HEK293T (cell line): ENCODE results near the gene UBE2QL1.

ENCODE experiments used
- CTCF ChIA-PET: fragments of 350-600 bp; formaldehyde crosslinking; extraction: SDS; loops from one replicate; lab custom pipeline; 2021; ENCODE audit warnings: antibody characterized with exemption, inconsistent platforms; lab: Yijun Ruan, JAX
- POLR2A ChIA-PET: fragments of 350-600 bp; formaldehyde crosslinking; extraction: SDS; loops from one replicate; lab custom pipeline; 2020; ENCODE audit warnings: antibody characterized with exemption, inconsistent platforms; lab: Yijun Ruan, JAX
- DNase-seq: peaks from one replicate; pipeline ENCODE4 v3.0.0; 2012; ENCODE audit warnings: mixed read lengths; ENCODE audit errors: extremely low spot score
- ARNT ChIP-seq: fragments of 450-650 bp; IDR thresholded peaks from 2 replicates; pipeline ENCODE4 v1.6.1; 2017; ENCODE audit warnings: mild to moderate bottlenecking
- BHLHE40 ChIP-seq: fragments of 450-650 bp; IDR thresholded peaks from 2 replicates; pipeline ENCODE4 v1.6.1; 2016; ENCODE audit warnings: mild to moderate bottlenecking, moderate library complexity, borderline replicate concordance
- CTBP1 ChIP-seq: fragments of 450-650 bp; IDR thresholded peaks from 2 replicates; pipeline ENCODE4 v1.6.1; 2016; ENCODE audit warnings: borderline replicate concordance
- ELF4 ChIP-seq: fragments of 450-650 bp; IDR thresholded peaks from 2 replicates; pipeline ENCODE4 v1.6.1; 2017; ENCODE audit warnings: antibody characterized with exemption
- FOXA1 ChIP-seq: fragments of 450-650 bp; IDR thresholded peaks from 2 replicates; pipeline ENCODE4 v1.6.1; 2016; ENCODE audit warnings: mild to moderate bottlenecking
- FOXK2 ChIP-seq: fragments of 450-650 bp; IDR thresholded peaks from 2 replicates; pipeline ENCODE4 v1.6.1; 2016; ENCODE audit warnings: mild to moderate bottlenecking
- FOXM1 ChIP-seq: fragments of 450-650 bp; IDR thresholded peaks from 2 replicates; pipeline ENCODE4 v1.6.1; 2017; ENCODE audit warnings: mild to moderate bottlenecking, borderline replicate concordance
- HDGF ChIP-seq: fragments of 450-650 bp; IDR thresholded peaks from 2 replicates; pipeline ENCODE4 v1.6.1; 2017; ENCODE audit warnings: antibody characterized with exemption, borderline replicate concordance
- L3MBTL2 ChIP-seq: fragments of 450-650 bp; conservative IDR thresholded peaks from 2 replicates; pipeline ENCODE4 v1.6.1; 2016; ENCODE audit warnings: mild to moderate bottlenecking
- LEF1 ChIP-seq: fragments of 450-650 bp; IDR thresholded peaks from 2 replicates; pipeline ENCODE4 v1.6.1; 2017; ENCODE audit warnings: mild to moderate bottlenecking, borderline replicate concordance
- NFRKB ChIP-seq: fragments of 450-650 bp; IDR thresholded peaks from 2 replicates; pipeline ENCODE4 v1.6.1; 2016; ENCODE audit warnings: mild to moderate bottlenecking, moderate library complexity
- PKNOX1 ChIP-seq: fragments of 450-650 bp; IDR thresholded peaks from 2 replicates; pipeline ENCODE4 v1.6.1; 2016
- SP1 ChIP-seq: fragments of 450-650 bp; IDR thresholded peaks from 2 replicates; pipeline ENCODE4 v1.6.1; 2017
- SUZ12 ChIP-seq: fragments of 450-650 bp; IDR thresholded peaks from 2 replicates; pipeline ENCODE4 v1.6.1; 2016; ENCODE audit warnings: mild to moderate bottlenecking
- TARDBP ChIP-seq: fragments of 450-650 bp; IDR thresholded peaks from 2 replicates; pipeline ENCODE4 v1.6.1; 2016
- ZNF384 ChIP-seq: fragments of 450-650 bp; IDR thresholded peaks from 2 replicates; pipeline ENCODE4 v1.6.1; 2016

Gene UBE2QL1

GRCh38 chr5:6486074-6486473 is 37.4 kb downstream of the UBE2QL1 start:
- no peak for TF ChIP-seq LEF1
- TF ChIP-seq CTBP1, result no peak
- no peak for TF ChIP-seq FOXM1
- no peak for TF ChIP-seq ELF4
- TF ChIP-seq L3MBTL2, result no peak
- TF ChIP-seq BHLHE40, result no peak
- no peak for TF ChIP-seq NFRKB
- TF ChIP-seq FOXK2, result no peak
- no peak for TF ChIP-seq SP1
- TF ChIP-seq ARNT, result no peak
- no peak for TF ChIP-seq FOXA1
- no peak for TF ChIP-seq PKNOX1
- no peak for TF ChIP-seq SUZ12
- ChIA-PET POLR2A (interaction anchor here (0.9 kb wide), 1 partner anchor 31 kb away, joined by 3 read pairs; no protein-coding TSS in a partner anchor), CTCF (no interaction called here)
- DNase-seq, result no peak

- POLR2A ChIA-PET, result no interaction called here
- TF ChIP-seq PKNOX1, result no peak
- TF ChIP-seq LEF1, result no peak
- no peak for TF ChIP-seq HDGF
- no peak for TF ChIP-seq SP1
- TF ChIP-seq ARNT, result no peak
- TF ChIP-seq BHLHE40, result no peak
- no peak for TF ChIP-seq ZNF384
- TF ChIP-seq TARDBP, result no peak
- DNase-seq, result no peak
- CTCF ChIA-PET, result interaction anchor here (0.7 kb wide), 1 partner anchor 258 kb away, joined by 3 read pairs; no protein-coding TSS in a partner anchor
These were observed 38.4 kb downstream of the UBE2QL1 start for GRCh38 chr5:6487081-6487480.

- DNase-seq, result no peak
- POLR2A ChIA-PET, result no interaction called here
- CTCF ChIA-PET, result interaction anchor here (0.6 kb wide), 1 partner anchor 12 kb away, joined by 3 read pairs; no protein-coding TSS in a partner anchor
- TF ChIP-seq ARNT, result no peak
- TF ChIP-seq ZNF384, result no peak
- no peak for TF ChIP-seq FOXA1
- no peak for TF ChIP-seq PKNOX1
- TF ChIP-seq ELF4, result no peak
- TF ChIP-seq L3MBTL2, result no peak
- no peak for TF ChIP-seq NFRKB
- no peak for TF ChIP-seq CTBP1
- no peak for TF ChIP-seq BHLHE40
- no peak for TF ChIP-seq SP1
- no peak for TF ChIP-seq FOXK2
- no peak for TF ChIP-seq LEF1
- TF ChIP-seq SUZ12, result no peak
- TF ChIP-seq TARDBP, result no peak
- no peak for TF ChIP-seq HDGF
- TF ChIP-seq FOXM1, result no peak
These were observed 39.4 kb downstream of the UBE2QL1 start for GRCh38 chr5:6488021-6488420.

- CTCF ChIA-PET, result no interaction called here
- no peak for DNase-seq
- POLR2A ChIA-PET, result no interaction called here
- TF ChIP-seq L3MBTL2, result no peak
- TF ChIP-seq FOXM1, result no peak
- TF ChIP-seq BHLHE40, result no peak
- no peak for TF ChIP-seq TARDBP
- no peak for TF ChIP-seq NFRKB
- TF ChIP-seq CTBP1, result no peak
- no peak for TF ChIP-seq SUZ12
- no peak for TF ChIP-seq HDGF
- TF ChIP-seq ARNT, result no peak
These were observed 41.1 kb downstream of the UBE2QL1 start for GRCh38 chr5:6489643-6490185.

GRCh38 chr5:6490246-6490645 is 41.6 kb downstream of the UBE2QL1 start:
- no peak for TF ChIP-seq ARNT
- TF ChIP-seq ZNF384, result no peak
- TF ChIP-seq LEF1, result no peak
- TF ChIP-seq CTBP1, result no peak
- no peak for TF ChIP-seq ELF4
- no peak for TF ChIP-seq HDGF
- no peak for TF ChIP-seq FOXM1
- no peak for TF ChIP-seq SUZ12
- TF ChIP-seq TARDBP, result no peak
- no peak for TF ChIP-seq L3MBTL2
- no peak for TF ChIP-seq BHLHE40
- ChIA-PET POLR2A (no interaction called here), CTCF (no interaction called here)
- DNase-seq, result no peak

- no peak for TF ChIP-seq LEF1
- TF ChIP-seq L3MBTL2, result no peak
- TF ChIP-seq SP1, result no peak
- ChIA-PET CTCF (no interaction called here), POLR2A (no interaction called here)
- no peak for DNase-seq
These were observed 42.0 kb downstream of the UBE2QL1 start for GRCh38 chr5:6490693-6491092.
